ENCODE data around the gene C5orf58.
A peak's percentile ranks its signal among the peaks of the same experiment; 100 is the strongest.

Gene C5orf58

GRCh38 chr5:170256571-170256970, 23.8 kb downstream of the C5orf58 start:
- DNase-seq (ENCODE audit: low spot score) = no peak

- DNase-seq (ENCODE audit: low spot score) = no peak
Observed at GRCh38 chr5:170257370-170257769, 24.6 kb downstream of the C5orf58 start.

GRCh38 chr5:170261528-170262043, 28.8 kb downstream of the C5orf58 start:
- DNase-seq (ENCODE audit: low spot score) = no peak

DNA sequence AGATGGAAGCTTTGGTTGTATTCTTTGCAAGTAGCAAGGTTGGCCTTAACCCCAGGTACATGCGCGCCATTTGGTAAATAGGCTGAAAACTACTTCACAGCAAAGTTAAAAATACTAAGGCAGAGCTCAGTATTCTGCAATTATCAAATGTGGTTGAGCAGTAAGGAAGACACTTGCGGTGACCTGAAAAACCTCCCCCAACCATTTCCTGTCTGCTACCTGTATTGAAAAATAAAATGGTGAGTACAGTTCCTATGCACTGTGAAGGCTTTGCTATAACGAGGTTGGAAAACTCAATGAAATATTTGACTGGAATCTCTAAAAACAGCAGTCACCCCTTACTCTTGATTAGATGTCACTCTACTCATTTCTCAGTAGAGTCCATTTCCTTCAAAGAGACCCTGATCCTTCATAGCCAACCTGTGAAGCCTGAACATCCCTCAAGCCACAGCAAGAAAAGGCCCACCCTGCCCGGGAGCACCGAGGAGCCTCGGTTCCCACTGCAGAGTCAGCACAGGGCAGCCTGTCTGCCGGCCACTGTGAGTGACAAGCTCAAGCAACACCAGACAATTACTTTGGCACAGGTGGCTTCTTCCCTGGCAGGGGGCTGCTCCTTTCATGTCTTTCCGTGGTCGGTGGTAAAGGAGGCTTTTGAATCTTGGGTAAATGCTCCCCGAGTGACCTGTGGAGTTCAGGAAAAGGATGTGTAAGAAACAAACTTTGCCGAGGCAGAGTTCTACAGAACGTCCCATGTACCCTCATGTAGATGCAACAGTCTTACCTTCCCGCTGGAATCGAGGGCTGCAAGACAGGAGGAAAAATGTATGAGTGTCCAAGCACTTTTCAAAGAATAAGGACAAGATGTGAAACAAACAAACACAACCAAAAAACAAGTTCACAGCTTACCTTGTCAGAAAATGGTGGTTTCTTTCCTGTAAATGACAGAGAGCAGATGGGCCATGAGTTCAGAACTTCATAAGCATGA, 29.6 kb downstream of the C5orf58 start:
- no peak for DNase-seq (ENCODE audit: low spot score)

DNA sequence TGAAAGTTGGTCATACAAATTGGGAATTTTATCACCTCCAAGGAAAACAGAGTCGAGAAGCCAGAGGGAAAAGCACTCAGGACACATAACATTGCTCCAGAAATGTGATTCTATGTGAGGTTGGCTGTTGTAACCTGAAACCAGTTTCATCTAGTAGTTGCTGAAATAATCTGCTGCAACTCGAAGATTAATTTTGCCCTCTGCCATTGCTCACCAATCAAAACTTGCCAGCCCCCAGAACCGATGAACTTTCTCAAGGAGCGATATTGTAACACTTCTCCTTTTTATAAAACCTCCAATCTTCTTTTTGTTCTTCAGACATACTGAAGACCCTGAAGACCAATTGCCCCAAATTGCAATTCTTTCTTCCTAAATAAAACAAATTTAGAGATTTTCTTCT, 31.1 kb downstream of the C5orf58 start:
- no peak for DNase-seq (ENCODE audit: low spot score)

DNA sequence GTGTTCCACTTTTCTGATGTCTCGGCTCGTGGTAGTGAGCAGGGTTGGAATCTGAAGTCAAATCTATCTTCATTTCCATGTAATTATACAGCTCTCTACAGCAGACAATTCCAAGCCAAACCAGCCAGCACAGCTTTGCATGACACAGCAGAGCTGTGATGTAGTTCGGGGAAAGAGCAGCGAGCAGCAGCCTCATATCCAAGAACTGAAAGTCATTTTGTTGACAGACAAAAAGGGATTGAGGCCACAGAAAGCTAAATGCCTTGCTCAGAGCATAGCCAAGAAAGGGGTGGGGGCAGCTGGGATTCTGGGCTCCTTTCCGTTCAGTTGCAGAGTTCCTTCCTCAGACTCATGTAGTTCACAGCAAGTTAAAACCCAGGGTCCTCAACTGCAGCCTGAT, 32.7 kb downstream of the C5orf58 start:
- DNase-seq (ENCODE audit: low spot score) = no peak

- no peak for DNase-seq (ENCODE audit: low spot score)
Observed at GRCh38 chr5:170266570-170267381, 34.0 kb downstream of the C5orf58 start.

DNA sequence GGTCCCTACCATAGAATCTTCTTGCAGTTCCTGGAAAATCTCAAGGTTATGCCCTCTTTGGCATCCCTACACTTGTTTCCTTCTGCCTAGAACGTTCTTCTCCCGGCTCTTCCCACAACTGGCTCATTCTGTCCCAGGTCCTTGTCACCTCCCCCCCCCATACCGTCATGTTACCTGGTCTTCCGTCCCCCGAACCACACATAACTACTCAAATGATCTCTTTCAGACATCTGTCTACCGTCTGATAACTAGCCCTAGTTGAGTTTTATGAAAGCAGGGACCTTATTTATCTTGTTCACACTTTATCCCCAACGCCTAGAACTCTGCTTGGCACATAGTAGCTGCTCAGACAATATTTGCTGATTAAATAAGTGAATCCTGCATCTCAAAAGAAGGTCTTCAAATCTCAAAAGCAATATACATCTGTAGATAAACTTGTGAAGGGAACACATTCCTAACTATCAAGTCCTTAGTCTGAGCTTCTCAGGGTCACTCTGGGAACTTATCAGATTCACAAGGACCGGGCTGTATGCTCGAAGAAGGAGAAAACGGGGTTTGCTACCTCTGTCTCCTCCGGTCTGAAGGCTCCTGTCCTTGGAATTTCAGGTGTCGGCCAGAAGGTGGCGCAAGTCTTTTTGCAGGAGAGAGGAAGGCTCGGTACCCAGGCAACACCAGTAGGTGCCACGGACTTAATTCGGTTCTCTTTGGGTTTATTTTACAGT, 34.8 kb downstream of the C5orf58 start:
- DNase-seq (ENCODE audit: low spot score) = peak; percentile 71

GRCh38 chr5:170268153-170268689, 35.4 kb downstream of the C5orf58 start:
- no peak for DNase-seq (ENCODE audit: low spot score)

GRCh38 chr5:170268884-170269283, 36.1 kb downstream of the C5orf58 start:
- no peak for DNase-seq (ENCODE audit: low spot score)

DNA sequence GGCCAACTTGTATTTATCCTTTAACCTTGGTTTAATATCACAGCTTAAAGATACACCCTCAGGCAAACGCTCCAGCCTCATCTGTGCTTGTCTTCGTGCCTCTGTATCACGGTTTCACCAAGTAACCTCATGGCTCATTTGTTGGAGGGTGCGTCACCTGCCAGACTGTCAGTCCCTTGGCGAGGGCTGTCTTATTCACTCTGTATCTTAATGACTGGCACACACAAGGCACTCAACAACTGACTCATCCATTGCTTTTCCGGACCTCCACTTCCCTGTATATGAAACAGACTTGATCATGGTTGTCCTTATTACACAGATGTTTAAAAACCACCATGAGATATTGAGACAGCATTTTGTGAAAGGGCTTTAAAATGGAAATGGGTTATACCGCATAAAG, 36.8 kb downstream of the C5orf58 start:
- no peak for DNase-seq (ENCODE audit: low spot score)

GRCh38 chr5:170270293-170271069, 37.7 kb downstream of the C5orf58 start:
- no peak for DNase-seq (ENCODE audit: low spot score)

- DNase-seq (ENCODE audit: low spot score) = no peak
Observed at GRCh38 chr5:170273968-170274710, 41.4 kb downstream of the C5orf58 start.

DNA sequence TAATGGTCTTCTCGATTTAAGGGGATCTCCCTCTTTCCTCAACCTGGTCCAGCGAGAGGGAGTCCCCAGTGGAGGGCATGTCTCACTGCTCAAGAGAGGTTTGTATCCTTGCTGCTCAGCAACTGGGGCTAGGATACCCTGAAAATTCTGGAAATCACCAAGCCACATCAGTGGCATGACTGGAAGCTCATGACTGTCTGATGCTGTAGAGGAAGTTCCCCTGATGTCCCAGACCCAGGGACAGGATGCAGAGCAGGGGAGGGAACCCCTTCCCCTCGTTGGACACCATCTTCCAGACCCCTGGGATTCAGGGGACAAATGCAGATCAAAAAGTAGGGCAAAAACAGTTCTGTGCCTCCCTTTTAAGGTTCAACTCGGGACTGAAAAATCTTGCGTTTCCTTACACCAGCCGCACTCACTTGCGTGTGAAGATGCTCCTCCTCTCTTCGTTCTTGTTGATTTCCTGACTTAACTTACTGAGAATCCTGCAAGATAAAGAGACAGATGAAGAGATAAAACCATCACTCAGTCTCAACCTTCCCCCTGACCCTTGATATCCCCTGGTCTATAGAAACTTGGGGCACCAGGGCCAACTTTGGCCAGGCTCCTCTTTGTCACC, 42.7 kb downstream of the C5orf58 start:
- DNase-seq (ENCODE audit: low spot score) = no peak

DNA sequence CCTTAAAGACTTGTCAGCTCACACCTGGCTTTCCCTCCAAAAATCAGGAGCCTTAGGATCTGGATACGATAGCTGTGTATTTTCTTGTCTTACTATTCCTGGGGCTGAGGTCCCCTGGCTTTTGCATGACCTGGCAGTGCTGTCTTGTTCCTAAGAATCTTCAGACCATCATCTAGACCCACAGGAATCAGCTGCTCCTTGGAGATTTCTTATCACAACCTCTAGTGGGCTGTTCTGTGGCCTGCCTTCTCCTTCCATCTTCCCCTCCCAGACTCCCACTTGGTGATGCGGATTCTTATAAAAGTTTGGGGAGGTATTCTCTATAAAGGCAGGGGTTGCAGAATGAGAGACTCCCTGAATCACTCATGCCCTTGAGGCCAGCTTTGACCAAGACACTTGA, 43.4 kb downstream of the C5orf58 start:
- DNase-seq (ENCODE audit: low spot score) = no peak

DNA sequence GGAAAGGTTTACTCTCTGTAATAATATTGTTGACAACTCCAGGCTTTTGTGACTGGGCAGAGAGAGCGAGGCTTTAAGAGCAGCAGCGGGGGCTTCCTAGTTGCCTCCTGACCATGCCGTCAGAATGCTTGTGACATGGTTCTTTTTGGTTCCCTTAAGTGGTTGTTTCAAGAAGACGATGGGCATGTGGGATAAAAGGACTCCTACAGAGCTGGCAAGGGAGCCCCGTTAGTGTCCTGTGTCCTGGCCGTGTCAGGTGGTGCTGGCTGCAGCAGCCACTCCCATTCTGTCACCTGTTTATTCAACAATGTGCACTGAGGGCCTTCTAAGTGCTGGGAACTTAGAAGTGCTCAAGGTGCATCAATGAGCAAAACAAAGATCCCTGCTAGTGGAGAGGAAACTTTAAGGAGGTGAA, 45.1 kb downstream of the C5orf58 start:
- DNase-seq (ENCODE audit: low spot score) = no peak

GRCh38 chr5:170278611-170279458, 46.0 kb downstream of the C5orf58 start:
- DNase-seq (ENCODE audit: low spot score) = no peak

- DNase-seq (ENCODE audit: low spot score) = no peak
Observed at GRCh38 chr5:170279459-170279817, 46.7 kb downstream of the C5orf58 start.

GRCh38 chr5:170280011-170280493, 47.3 kb downstream of the C5orf58 start:
- DNase-seq (ENCODE audit: low spot score) = no peak
